Aorta (tissue), 5 donors: Measurements from ENCODE around the gene STAP2. TPM values are rescaled to one million over a fixed set of nuclear protein-coding genes. Genes with fewer than 3 reads are reported as not detected.
"Not testable (repeated sequence)": the region's sequence is repeated elsewhere in the genome, so short reads cannot be mapped to it uniquely, and the experiment has no call there.

Source experiments
- ATAC-seq: fragments of 200-7000 bp; cut with Tn5 transposase; one replicate; pipeline ENCODE4 v1.9.1; 2022; ENCODE audit warnings: moderate library complexity; ENCODE audit not compliant: low FRiP score
- DNase-seq, 2 donors: peaks; one replicate each; pipeline ENCODE4 v3.0.0-alpha.2; 2020
- H3K27ac ChIP-seq, 2 donors: one replicate each; pipeline ENCODE4 v1.5.1; 2013; ENCODE audit warnings: low read length in 2 of 2, mild to moderate bottlenecking in 2 of 2, moderate library complexity in 2 of 2, control low read depth in 1 of 2, inconsistent platforms in 1 of 2, low read depth in 1 of 2
- H3K27me3 ChIP-seq, 2 donors: one replicate each; pipeline ENCODE4 v1.6.1; 2013; ENCODE audit warnings: control low read depth in 1 of 2, low read length in 1 of 2, mild to moderate bottlenecking in 1 of 2, moderate library complexity in 1 of 2; ENCODE audit not compliant: insufficient read depth in 2 of 2, control insufficient read depth in 1 of 2
- H3K36me3 ChIP-seq, 2 donors: one replicate each; pipeline ENCODE4 v1.6.1; 2013; ENCODE audit warnings: control low read depth in 1 of 2, low read length in 1 of 2, mild to moderate bottlenecking in 1 of 2; ENCODE audit not compliant: insufficient read depth in 2 of 2, control insufficient read depth in 1 of 2
- H3K4me1 ChIP-seq, 2 donors: one replicate each; pipeline ENCODE4 v1.6.1; 2013; ENCODE audit warnings: low read length in 2 of 2, control low read depth in 1 of 2, mild to moderate bottlenecking in 1 of 2, moderate library complexity in 1 of 2; ENCODE audit not compliant: insufficient read depth in 2 of 2, control insufficient read depth in 1 of 2
- H3K4me3 ChIP-seq, 2 donors: one replicate each; pipeline ENCODE4 v1.5.1; 2013; ENCODE audit warnings: low read length in 2 of 2, control low read depth in 1 of 2, mild to moderate bottlenecking in 1 of 2
- H3K9me3 ChIP-seq: one replicate; pipeline ENCODE4 v1.6.1; 2013; ENCODE audit warnings: mild to moderate bottlenecking, low read length; ENCODE audit not compliant: control insufficient read depth
- WGBS, 2 donors: extraction: QIAGEN DNeasy Blood & Tissue Kit; methylation state at CpG; one replicate each; pipeline ENCODE4 v1.1.7; 2013; 5-methylcytosine and 5-hydroxymethylcytosine counted together
- intact Hi-C, 2 donors: fragments of 100-400 bp; cut with DNase I; formaldehyde crosslinking; loops; one replicate each; pipeline versions ENCODE4 v1.14.2 to v1.15.0; 2022
- polyA plus RNA-seq, 2 donors: library from polyadenylated mRNA; stranded (reverse); fragments of 200-250 nt; gene quantifications; one replicate each; pipeline ENCODE4 v1.2.3, GENCODE V29; 2013
- total RNA-seq, 2 donors: library from RNA; stranded (reverse); fragmentation: NEBNext Ultra II Directional; extraction: Animal tissue kit (Norgen Biotek cat#: 25700); gene quantifications; one replicate each; pipeline ENCODE4 v1.2.1, GENCODE V29; 2021
- donor health status: healthy with polysubstance abuse.
- donor health status: Bipolar disorder and iron deficiency.
- donor health status: DM: no; HTN: no; CAD: no.
- donor health status: DM: no; HTN: no; CAD: no.
- donor health status: DM: yes; HTN: yes; CAD: no.

STAP2 gene
- total and polyA plus RNA-seq, 4 donors, result 0.13 to 27.8 (median 2.1) TPM

DNA sequence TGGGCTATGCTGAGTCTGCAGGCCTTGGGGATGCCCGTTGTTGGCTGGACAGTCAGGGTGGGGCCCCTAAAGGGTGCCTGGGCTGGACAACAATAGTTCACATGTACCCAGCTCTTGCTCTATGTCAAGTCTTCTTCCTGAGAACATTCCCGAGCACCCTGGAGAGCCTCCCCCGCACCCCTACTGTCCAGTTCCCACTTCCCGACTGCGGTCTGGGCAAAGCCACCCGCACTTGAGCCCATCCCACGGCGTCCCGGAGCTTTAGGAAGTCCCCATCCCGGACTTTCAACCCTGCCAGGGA, 3.6 kb upstream of the STAP2 start:
- Histone ChIP-seq H3K27ac (peak overlapping the region; percentile 14 to 54), H3K4me1 (peaks cover 0 to 2% of the 10 kb centered on the region in 2 donors), H3K4me3 (peak overlapping the region in 1 of 2 donors; percentile 71), H3K36me3 (no peaks in the 10 kb centered on the region), H3K9me3 (no peaks in the 10 kb centered on the region), H3K27me3 (no peaks in the 10 kb centered on the region)
- intact Hi-C loops, result loop anchor here (1.0 to 5.0 kb wide), 4 partner anchors 33 to 95 kb away; partner anchors contain the start of genes SH3GL1 (in 2 of the 2), CHAF1A (in 1 of the 2) and YJU2 (in 1 of the 2)
- DNase-seq (no peak), ATAC-seq (peak; percentile 42)
- WGBS, 2 donors, result 1% methylated on average over 10 of the region's 10 CpGs

- 20 to 29% methylated on average over 14 of the region's 14 CpGs for WGBS, 2 donors
- Histone ChIP-seq H3K9me3 (no peaks in the 10 kb centered on the region), H3K27me3 (no peaks in the 10 kb centered on the region), H3K36me3 (no peaks in the 10 kb centered on the region), H3K4me1 (peaks cover 0 to 2% of the 10 kb centered on the region in 2 donors), H3K27ac (no peak overlapping the region), H3K4me3 (peak overlapping the region in 1 of 2 donors; percentile 30)
- intact Hi-C loops, result no loop called here
- ATAC-seq (no peak), DNase-seq (no peak)
These were observed 654 bp downstream of the STAP2 start for GRCh38 chr19:4337906-4338440.

GRCh38 chr19:4334929-4335570, 3.6 kb downstream of the STAP2 start:
- WGBS, 2 donors, result 89 to 92% methylated on average over 7 of the region's 7 CpGs
- ATAC-seq (no peak), DNase-seq (no peak)
- no peak overlapping the region for H3K27ac ChIP-seq
- no peak overlapping the region for H3K4me3 ChIP-seq
- H3K27me3 ChIP-seq, result no peaks in the 10 kb centered on the region
- H3K36me3 ChIP-seq, result no peaks in the 10 kb centered on the region
- intact Hi-C loops, result no loop called here
- no peaks in the 10 kb centered on the region for H3K4me1 ChIP-seq
- H3K9me3 ChIP-seq, result no peaks in the 10 kb centered on the region

- Histone ChIP-seq H3K4me1 (no peaks in the 10 kb centered on the region), H3K27ac (no peak overlapping the region), H3K4me3 (no peak overlapping the region), H3K36me3 (no peaks in the 10 kb centered on the region), H3K27me3 (no peaks in the 10 kb centered on the region), H3K9me3 (no peaks in the 10 kb centered on the region)
- WGBS, 2 donors, result 94 to 95% methylated on average over 19 of the region's 19 CpGs
- intact Hi-C loops, result no loop called here
- ATAC-seq (no peak), DNase-seq (no peak)
These were observed 8.8 kb downstream of the STAP2 start for GRCh38 chr19:4329858-4330257.

DNA sequence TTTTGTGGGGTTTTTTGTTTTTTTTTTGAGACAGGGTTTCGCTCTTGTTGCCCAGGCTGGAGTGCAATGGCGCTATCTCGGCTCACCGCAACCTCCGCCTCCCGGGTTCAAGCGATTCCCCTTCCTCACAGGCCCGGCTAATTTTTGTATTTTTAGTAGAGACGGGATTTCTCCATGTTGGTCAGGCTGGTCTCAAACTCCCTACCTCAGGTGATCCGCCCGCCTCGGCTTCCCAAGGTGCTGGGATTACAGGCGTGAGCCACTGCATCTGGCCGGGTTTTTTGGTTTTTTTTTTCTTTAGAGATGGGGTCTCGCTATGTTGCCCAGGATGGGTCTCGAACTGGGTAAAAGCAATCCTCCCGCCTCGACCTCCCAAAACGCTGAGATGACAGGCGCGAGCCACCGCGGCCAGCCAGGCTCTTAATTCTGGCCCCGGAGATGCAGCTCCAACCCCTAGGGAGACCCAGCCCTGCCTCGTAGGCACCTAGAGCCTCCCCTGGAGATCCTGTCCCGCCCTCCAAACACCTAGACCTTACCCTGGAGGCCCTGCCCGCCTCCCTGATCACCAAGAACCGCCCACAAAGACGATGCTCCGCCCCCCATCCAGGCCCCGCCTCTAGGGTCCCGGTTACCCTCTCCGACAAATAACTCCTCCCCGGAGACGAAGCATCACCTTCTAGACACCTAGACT, 9.5 kb downstream of the STAP2 start:
- H3K27me3 ChIP-seq, intact Hi-C loops, H3K27ac ChIP-seq, H3K4me3 ChIP-seq, DNase-seq, H3K4me1 ChIP-seq, H3K9me3 ChIP-seq, ATAC-seq, H3K36me3 ChIP-seq: not testable (repeated sequence)
- WGBS, 2 donors, result 22 to 38% methylated on average over 31 to 35 of the region's 35 CpGs

- no peaks in the 10 kb centered on the region for H3K27me3 ChIP-seq
- H3K4me3 ChIP-seq, result no peak overlapping the region
- H3K27ac ChIP-seq, result no peak overlapping the region
- H3K4me1 ChIP-seq, result no peaks in the 10 kb centered on the region
- intact Hi-C loops, result no loop called here
- peak; percentile 97 for ATAC-seq
- WGBS, 2 donors, result 2% methylated on average over 45 to 49 of the region's 49 CpGs
- H3K36me3 ChIP-seq, result no peaks in the 10 kb centered on the region
- H3K9me3 ChIP-seq, result no peaks in the 10 kb centered on the region
- peak; percentile 91 to 93 for DNase-seq
These were observed 10.2 kb downstream of the STAP2 start for GRCh38 chr19:4328243-4328990.

GRCh38 chr19:4327877-4328242, 10.8 kb downstream of the STAP2 start:
- Histone ChIP-seq H3K27me3 (no peaks in the 10 kb centered on the region), H3K4me1 (no peaks in the 10 kb centered on the region), H3K4me3 (no peak overlapping the region), H3K36me3 (no peaks in the 10 kb centered on the region), H3K27ac (no peak overlapping the region), H3K9me3 (no peaks in the 10 kb centered on the region)
- 2 to 9% methylated on average over 13 of the region's 13 CpGs for WGBS, 2 donors
- DNase-seq (no peak), ATAC-seq (no peak)
- intact Hi-C loops, result no loop called here

- WGBS, 2 donors, result 1 to 6% methylated on average over 29 to 30 of the region's 30 CpGs
- intact Hi-C loops, result no loop called here
- peak; percentile 53 for ATAC-seq
- H3K9me3 ChIP-seq, result no peaks in the 10 kb centered on the region
- no peaks in the 10 kb centered on the region for H3K36me3 ChIP-seq
- DNase-seq, result peak; percentile 69 to 84
- H3K27me3 ChIP-seq, result no peaks in the 10 kb centered on the region
- no peak overlapping the region for H3K27ac ChIP-seq
- no peaks in the 10 kb centered on the region for H3K4me1 ChIP-seq
- H3K4me3 ChIP-seq, result no peak overlapping the region
These were observed 11.3 kb downstream of the STAP2 start for GRCh38 chr19:4327252-4327876.
